GM19438 (cell line): ENCODE measurements around the gene WDFY4.

Experiments used
- ATAC-seq: cut with Tn5 transposase; IDR thresholded peaks from one replicate; pipeline ENCODE4 v1.9.1; 2021; ENCODE audit warnings: low read depth; ENCODE audit not compliant: unreplicated experiment

WDFY4 gene

GRCh38 chr10:48932831-48933664 is 248.4 kb downstream of the WDFY4 start:
- no peak for ATAC-seq

GRCh38 chr10:48934672-48935501 is 250.2 kb downstream of the WDFY4 start:
- no peak for ATAC-seq

GRCh38 chr10:48935577-48935976 is 250.9 kb downstream of the WDFY4 start:
- ATAC-seq = no peak

- ATAC-seq = no peak
Observed at GRCh38 chr10:48937796-48938195, 253.1 kb downstream of the WDFY4 start.

- ATAC-seq = no peak
Observed at GRCh38 chr10:48938281-48938680, 253.6 kb downstream of the WDFY4 start.

- no peak for ATAC-seq
Observed at GRCh38 chr10:48938990-48939536, 254.4 kb downstream of the WDFY4 start.

- no peak for ATAC-seq
Observed at GRCh38 chr10:48939790-48940325, 255.2 kb downstream of the WDFY4 start, which contains the start of gene LRRC18. Gene LRRC18 (minus strand): TSS chr10:48939840. CDS start chr10:48914155, 25,685 bp downstream.

- no peak for ATAC-seq
Observed at GRCh38 chr10:48940372-48940771, 255.7 kb downstream of the WDFY4 start.

GRCh38 chr10:48940958-48941357 is 256.3 kb downstream of the WDFY4 start:
- no peak for ATAC-seq

GRCh38 chr10:48941427-48942075 is 256.9 kb downstream of the WDFY4 start:
- ATAC-seq = no peak

GRCh38 chr10:48943096-48943495 is 258.4 kb downstream of the WDFY4 start:
- ATAC-seq = no peak

- ATAC-seq = no peak
Observed at GRCh38 chr10:48944171-48944570, 259.5 kb downstream of the WDFY4 start.

- ATAC-seq = no peak
Observed at GRCh38 chr10:48945441-48946130, 260.9 kb downstream of the WDFY4 start.

GRCh38 chr10:48946332-48946731 is 261.7 kb downstream of the WDFY4 start:
- no peak for ATAC-seq

- no peak for ATAC-seq
Observed at GRCh38 chr10:48946891-48947500, 262.3 kb downstream of the WDFY4 start.

GRCh38 chr10:48947690-48948469 is 263.2 kb downstream of the WDFY4 start:
- ATAC-seq = no peak

GRCh38 chr10:48948470-48949037 is 263.9 kb downstream of the WDFY4 start:
- ATAC-seq = no peak

- no peak for ATAC-seq
Observed at GRCh38 chr10:48951707-48952106, 267.0 kb downstream of the WDFY4 start.
